Thoracic aorta (tissue), 2 donors: Measurements from ENCODE around the gene INPPL1. TPM values are rescaled to one million over a fixed set of nuclear protein-coding genes. Genes with fewer than 3 reads are reported as not detected.

Experiments used
- ATAC-seq: fragments of 150-250 bp; one replicate; pipeline ENCODE4 v1.8.0; 2017; ENCODE audit warnings: low read depth; ENCODE audit not compliant: insufficient number of reproducible peaks, low FRiP score
- DNase-seq: peaks from one replicate; pipeline ENCODE4 v3.0.0-alpha.2; 2020; ENCODE audit warnings: low spot score
- H3K27ac ChIP-seq, 2 donors: fragments of 200-600 bp; sonication (generic); 1 replicate in 1 of 2; 2 replicates in 1 of 2; pipeline ENCODE4 v1.5.1; 2016; ENCODE audit warnings: mild to moderate bottlenecking in 2 of 2, moderate library complexity in 2 of 2
- H3K27me3 ChIP-seq: fragments of 200-600 bp; sonication (generic); replicated peaks from 2 replicates; pipeline ENCODE4 v1.6.0; 2016; ENCODE audit warnings: mild to moderate bottlenecking; ENCODE audit not compliant: insufficient read depth
- H3K36me3 ChIP-seq: fragments of 200-600 bp; sonication (generic); one replicate; pipeline ENCODE4 v1.5.1; 2016
- H3K4me1 ChIP-seq, 2 donors: fragments of 200-600 bp; sonication (generic); 1 replicate in 1 of 2; 2 replicates in 1 of 2; pipeline versions ENCODE4 v1.5.1 to v1.6.0; 2016; ENCODE audit warnings: low read depth in 2 of 2, mild to moderate bottlenecking in 1 of 2; ENCODE audit not compliant: control insufficient read depth in 1 of 2
- H3K4me3 ChIP-seq: fragments of 200-600 bp; sonication (generic); 2 replicates; pipeline ENCODE4 v1.5.1; 2016; ENCODE audit warnings: mild to moderate bottlenecking
- H3K9me3 ChIP-seq: fragments of 200-600 bp; sonication (generic); 2 replicates; pipeline ENCODE4 v1.5.1; 2016
- total RNA-seq, 2 donors: library from RNA; depleted of rRNA; stranded (reverse); fragments of >200 nt; gene quantifications; one replicate each; pipeline versions ENCODE4 v1.1.0 to v1.2.3, GENCODE V29; 2016
- TF ChIP-seq, protein P1 (sequence below): fragments of 200-600 bp; sonication (generic); IDR thresholded peaks from one replicate; pipeline ENCODE4 v1.5.1; 2019; ENCODE audit warnings: antibody characterized with exemption

The INPPL1 gene
- total RNA-seq, 2 donors from 2014 or later = 108 to 113 TPM

DNA sequence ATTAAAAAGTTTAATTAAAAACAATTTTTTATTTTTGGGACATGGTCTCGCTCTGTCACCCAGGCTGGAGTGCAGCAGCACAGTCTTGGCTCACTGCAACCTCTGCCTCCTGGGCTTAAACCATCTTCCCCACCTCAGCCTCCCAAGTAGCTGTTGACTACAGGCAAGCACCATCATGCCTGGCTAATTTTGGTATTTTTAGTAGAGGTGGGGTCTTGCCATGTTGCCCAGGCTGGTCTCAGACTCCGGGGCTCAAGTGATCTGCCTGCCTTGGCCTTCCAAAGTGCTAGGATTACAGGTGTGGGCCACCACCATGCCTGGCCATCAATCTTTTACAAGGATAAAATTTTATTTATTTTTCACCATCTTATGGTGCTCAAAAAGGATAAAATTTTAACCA, 62.7 kb downstream of the INPPL1 start:
- no peak for ATAC-seq
- no peak for DNase-seq
- H3K27me3 ChIP-seq = no peaks in the 10 kb centered on the region
- H3K9me3 ChIP-seq = no peaks in the 10 kb centered on the region
- H3K27ac ChIP-seq = no peak overlapping the region
- H3K4me1 ChIP-seq = no peaks in the 10 kb centered on the region
- no peak overlapping the region for H3K4me3 ChIP-seq
- TF ChIP-seq, protein P1, sequence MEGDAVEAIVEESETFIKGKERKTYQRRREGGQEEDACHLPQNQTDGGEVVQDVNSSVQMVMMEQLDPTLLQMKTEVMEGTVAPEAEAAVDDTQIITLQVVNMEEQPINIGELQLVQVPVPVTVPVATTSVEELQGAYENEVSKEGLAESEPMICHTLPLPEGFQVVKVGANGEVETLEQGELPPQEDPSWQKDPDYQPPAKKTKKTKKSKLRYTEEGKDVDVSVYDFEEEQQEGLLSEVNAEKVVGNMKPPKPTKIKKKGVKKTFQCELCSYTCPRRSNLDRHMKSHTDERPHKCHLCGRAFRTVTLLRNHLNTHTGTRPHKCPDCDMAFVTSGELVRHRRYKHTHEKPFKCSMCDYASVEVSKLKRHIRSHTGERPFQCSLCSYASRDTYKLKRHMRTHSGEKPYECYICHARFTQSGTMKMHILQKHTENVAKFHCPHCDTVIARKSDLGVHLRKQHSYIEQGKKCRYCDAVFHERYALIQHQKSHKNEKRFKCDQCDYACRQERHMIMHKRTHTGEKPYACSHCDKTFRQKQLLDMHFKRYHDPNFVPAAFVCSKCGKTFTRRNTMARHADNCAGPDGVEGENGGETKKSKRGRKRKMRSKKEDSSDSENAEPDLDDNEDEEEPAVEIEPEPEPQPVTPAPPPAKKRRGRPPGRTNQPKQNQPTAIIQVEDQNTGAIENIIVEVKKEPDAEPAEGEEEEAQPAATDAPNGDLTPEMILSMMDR = no peak
- H3K36me3 ChIP-seq = no peaks in the 10 kb centered on the region

Other genes with a start within 250 kb of the INPPL1 start
- gene IL18BP, start 225.9 kb upstream of the INPPL1 start, total RNA-seq = 10 to 100 TPM; 20.2 to 32.2 TPM
- gene NUMA1, start 144.2 kb upstream of the INPPL1 start, total RNA-seq = 100 to 1,000 TPM; 282 to 286 TPM
- 10 to 100 TPM in 1 of 2 donors, 1 to 10 TPM in 1; 6.1 to 24.0 TPM for gene LRRC51, start 143.9 kb upstream of the INPPL1 start, total RNA-seq
- 10 to 100 TPM; 68.1 to 94.4 TPM for gene LAMTOR1, start 121.5 kb upstream of the INPPL1 start, total RNA-seq
- gene TOMT, start 118.8 kb upstream of the INPPL1 start, total RNA-seq = not detected
- 10 to 100 TPM in 1 of 2 donors, 1 to 10 TPM in 1; 9.8 to 24.2 TPM for gene ANAPC15, start 112.1 kb upstream of the INPPL1 start, total RNA-seq
- not detected for gene FOLR3, start 89.0 kb upstream of the INPPL1 start, total RNA-seq
- not detected for gene FOLR1, start 32.6 kb upstream of the INPPL1 start, total RNA-seq
- 100 to 1,000 TPM in 1 of 2 donors, 10 to 100 TPM in 1; 51.4 to 118 TPM for gene FOLR2, start 8.0 kb upstream of the INPPL1 start, total RNA-seq
- not detected for gene PHOX2A, start 19.4 kb downstream of the INPPL1 start, total RNA-seq
- gene CLPB, start 209.8 kb downstream of the INPPL1 start, total RNA-seq = 10 to 100 TPM; 18.6 to 22.3 TPM